HG02973 (cell line): ENCODE results near the gene METRNL.

ENCODE experiments used
- ATAC-seq: cut with Tn5 transposase; IDR thresholded peaks from one replicate; pipeline ENCODE4 v1.9.1; 2021; ENCODE audit warnings: moderate library complexity; ENCODE audit not compliant: unreplicated experiment

Gene METRNL

DNA sequence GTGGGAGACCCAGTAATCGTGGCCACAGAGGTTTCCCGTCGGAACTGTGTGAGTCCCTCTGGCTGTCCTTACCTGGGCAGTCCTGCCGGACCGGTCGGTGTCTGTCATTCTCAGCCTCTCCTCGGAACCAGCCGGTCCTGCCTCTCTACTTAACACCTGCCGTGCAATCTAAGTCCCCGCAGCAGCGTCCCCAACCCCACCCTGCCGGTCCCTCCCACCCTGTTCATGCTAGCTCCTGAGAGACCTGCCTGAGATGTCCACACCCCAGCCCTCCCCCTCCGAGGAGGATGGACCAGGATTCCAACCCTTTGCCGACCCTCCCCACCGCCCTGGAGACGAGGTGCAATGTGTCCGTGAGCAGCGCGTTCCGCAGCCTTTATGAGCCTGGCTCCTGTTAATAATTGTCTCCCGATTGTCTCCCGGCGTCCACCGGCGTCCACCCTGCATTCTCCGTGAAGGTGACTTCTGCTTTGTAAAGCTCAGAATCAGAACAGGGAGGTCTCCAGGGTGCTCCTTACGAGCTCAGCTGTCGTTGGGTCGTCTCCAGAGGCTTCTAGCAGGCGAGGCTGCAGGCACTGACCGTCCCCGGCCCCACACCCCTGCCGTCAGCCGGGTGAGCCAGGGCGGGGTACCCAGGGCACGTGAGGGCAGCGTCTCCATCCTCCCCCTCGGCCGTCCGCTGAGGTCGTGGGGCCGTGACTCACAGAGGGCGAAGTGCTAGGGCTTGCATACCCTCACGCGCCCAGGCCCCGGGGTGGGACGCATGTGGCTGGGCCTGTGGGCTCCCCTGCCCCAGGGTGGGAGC is 10.1 kb downstream of the METRNL start:
- ATAC-seq = no peak

- ATAC-seq = no peak
These were observed 11.2 kb downstream of the METRNL start for GRCh38 chr17:83090444-83091256.

GRCh38 chr17:83091257-83092141 is 12.1 kb downstream of the METRNL start:
- no peak for ATAC-seq

GRCh38 chr17:83092186-83092585 is 12.8 kb downstream of the METRNL start:
- no peak for ATAC-seq

GRCh38 chr17:83092931-83093330 is 13.5 kb downstream of the METRNL start:
- ATAC-seq = no peak

DNA sequence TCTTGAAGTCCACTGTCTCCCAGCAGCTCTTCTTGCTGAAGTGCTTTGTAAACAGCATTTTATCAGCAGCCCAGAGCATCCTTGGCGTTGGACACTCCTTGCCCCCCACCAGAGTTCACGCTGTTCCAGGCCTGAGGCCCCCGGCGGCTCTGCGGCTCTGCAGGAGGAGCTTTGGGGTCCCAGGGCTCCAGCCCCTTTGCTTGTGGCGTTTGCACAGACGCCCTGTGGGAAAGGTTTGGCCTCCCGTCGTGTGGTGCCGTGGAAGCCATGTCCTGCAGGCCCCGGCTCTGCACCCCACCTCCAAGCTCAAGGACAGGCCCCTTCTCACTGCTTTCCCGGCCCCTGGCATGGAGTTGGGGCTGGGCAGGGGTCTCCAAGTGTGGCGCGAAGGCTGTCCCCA is 14.1 kb downstream of the METRNL start:
- ATAC-seq = no peak

DNA sequence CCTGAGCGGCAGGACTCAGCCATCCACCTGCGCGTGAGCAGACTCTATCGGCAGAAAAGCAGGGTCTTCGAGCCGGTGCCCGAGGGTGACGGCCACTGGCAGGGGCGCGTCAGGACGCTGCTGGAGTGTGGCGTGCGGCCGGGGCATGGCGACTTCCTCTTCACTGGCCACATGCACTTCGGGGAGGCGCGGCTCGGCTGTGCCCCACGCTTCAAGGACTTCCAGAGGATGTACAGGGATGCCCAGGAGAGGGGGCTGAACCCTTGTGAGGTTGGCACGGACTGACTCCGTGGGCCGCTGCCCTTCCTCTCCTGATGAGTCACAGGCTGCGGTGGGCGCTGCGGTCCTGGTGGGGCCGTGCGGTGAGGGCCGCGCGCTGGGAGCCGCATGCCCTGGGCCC is 14.9 kb downstream of the METRNL start:
- no peak for ATAC-seq

- no peak for ATAC-seq
These were observed 15.6 kb downstream of the METRNL start for GRCh38 chr17:83095016-83095415.

- no peak for ATAC-seq
These were observed 17.2 kb downstream of the METRNL start for GRCh38 chr17:83096401-83097224.

DNA sequence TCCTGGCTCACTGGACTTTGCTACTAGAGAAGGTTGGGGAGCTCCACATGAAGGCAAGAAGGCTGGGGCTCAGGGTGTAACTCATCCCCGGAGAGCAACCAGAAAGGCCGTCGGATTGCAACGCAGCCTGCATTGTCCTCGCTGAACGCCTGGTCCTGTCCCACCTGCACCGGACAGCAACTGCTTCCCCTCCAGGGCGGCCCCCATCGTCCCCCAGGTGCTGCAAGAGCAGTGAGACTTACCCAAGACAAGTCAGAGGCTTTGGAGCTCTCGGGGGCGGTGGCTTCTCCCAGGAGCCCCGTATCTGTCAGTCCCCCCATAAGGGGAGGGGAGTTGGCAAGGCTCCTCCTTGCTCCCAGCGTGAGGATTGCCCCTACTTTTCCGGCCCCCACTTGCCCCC is 18.4 kb downstream of the METRNL start:
- ATAC-seq = no peak

GRCh38 chr17:83098241-83099085 is 19.1 kb downstream of the METRNL start:
- no peak for ATAC-seq

GRCh38 chr17:83099086-83099555 is 19.7 kb downstream of the METRNL start:
- no peak for ATAC-seq

DNA sequence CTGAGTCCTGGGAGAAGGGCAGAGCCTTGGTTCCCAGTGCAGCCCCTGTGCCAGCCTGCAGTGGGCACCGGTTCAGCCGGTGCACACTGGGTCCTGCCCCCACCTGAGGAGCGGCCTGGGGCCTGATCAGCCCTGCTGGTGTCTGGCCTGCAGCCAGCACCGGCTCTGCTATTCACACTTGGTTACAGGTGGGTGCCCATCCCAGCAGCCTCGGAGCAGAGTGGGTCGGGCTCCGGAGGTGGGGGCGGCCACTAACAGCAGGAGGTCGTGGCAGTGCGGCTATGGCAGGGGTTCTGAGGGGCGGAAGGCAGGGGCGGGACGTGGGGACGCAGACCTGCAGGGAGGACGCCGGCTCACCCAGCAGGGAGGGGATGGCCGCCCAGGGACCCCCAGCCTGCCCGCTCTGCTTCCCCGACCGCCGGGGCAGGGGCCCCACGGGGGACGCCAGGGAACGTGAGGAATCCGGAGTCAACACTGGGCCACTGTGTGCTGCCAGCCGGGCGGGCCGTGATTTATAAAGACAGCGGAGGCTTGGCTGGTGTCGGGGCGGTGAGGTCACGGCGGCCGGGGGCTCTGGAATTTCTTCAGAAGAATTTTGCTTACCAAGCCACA is 20.3 kb downstream of the METRNL start:
- ATAC-seq = no peak

- ATAC-seq = no peak
These were observed 20.9 kb downstream of the METRNL start for GRCh38 chr17:83100220-83100852.

GRCh38 chr17:83100853-83101391 is 21.5 kb downstream of the METRNL start:
- no peak for ATAC-seq

DNA sequence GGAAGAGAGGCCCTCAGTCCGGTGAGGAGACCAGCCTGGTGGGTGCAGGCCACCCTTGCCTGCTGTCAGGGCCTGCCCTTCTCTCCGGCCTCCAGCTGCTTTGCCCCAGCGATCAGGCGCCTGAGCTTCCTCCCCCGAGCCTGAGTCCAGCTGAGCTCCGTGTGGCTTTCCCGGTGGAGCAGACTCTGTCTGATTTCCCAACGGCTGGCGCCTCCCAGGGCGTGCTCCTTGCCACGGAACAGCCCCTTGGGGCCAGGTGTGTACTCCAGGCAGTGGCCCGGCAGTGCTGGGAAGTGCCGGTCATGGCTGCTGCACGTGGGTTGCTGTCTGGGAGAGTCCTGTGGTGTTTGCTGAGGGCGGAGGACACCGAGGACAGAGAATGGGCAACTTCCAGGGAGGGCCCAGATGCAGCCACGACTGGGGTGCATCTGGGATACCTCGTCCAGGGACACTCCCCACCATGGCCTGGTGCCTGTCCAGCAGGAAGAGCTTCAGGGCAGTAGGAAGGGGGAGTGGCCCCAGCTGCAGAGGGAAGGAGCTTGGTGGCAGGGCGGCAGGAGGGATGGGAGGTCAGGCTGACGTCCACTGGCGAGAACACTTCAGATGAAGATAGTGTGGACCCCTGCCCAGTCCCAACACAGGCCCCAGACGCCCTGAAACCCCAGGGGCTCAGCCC is 22.5 kb downstream of the METRNL start:
- no peak for ATAC-seq

- no peak for ATAC-seq
These were observed 24.0 kb downstream of the METRNL start for GRCh38 chr17:83103200-83103942.
